CD4-positive, alpha-beta T cell treated with Interferon gamma for 1 hour (primary cell): ENCODE measurements around the gene KRTAP9-9.
"Not testable (repeated sequence)": the region's sequence is repeated elsewhere in the genome, so short reads cannot be mapped to it uniquely, and the experiment has no call there.

Experiments used
- DNase-seq: peaks from one replicate; pipeline ENCODE4 v3.0.0-alpha.2; 2020

The KRTAP9-9 gene

DNA sequence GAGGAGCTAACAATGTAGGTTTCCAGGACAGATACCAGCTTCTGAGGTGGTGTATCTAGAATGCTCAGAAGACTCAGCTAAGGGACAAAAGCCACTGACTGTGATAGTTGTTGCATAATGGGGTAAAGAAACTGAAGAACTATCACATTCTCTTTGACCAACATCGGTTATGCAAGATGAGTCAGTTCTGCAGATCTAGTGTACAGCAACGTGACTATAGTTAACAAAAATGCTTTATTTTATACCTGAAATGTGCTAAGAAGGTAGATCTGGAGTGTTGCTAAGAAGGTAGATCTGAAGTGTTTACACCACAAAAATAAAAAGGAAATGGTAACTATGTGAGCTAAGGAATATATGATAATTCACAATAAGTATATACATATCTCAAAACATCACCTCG lies 12.5 kb downstream of the KRTAP9-9 start:
- DNase-seq: no peak

DNA sequence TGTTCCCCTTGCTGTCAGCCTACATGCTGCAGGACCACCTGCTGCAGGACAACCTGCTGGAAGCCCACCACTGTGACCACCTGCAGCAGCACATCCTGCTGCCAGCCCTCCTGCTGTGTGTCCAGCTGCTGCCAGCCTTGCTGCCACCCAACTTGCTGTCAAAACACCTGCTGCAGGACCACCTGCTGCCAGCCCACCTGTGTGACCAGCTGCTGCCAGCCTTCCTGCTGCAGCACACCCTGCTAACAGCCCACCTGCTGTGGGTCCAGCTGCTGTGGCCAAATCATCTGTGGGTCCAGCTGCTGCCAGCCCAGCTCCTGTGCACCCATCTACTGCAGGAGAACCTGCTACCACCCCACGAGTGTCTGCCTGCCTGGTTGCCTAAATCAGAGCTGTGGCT lies 16.1 kb downstream of the KRTAP9-9 start:
- DNase-seq: not testable (repeated sequence)

DNA sequence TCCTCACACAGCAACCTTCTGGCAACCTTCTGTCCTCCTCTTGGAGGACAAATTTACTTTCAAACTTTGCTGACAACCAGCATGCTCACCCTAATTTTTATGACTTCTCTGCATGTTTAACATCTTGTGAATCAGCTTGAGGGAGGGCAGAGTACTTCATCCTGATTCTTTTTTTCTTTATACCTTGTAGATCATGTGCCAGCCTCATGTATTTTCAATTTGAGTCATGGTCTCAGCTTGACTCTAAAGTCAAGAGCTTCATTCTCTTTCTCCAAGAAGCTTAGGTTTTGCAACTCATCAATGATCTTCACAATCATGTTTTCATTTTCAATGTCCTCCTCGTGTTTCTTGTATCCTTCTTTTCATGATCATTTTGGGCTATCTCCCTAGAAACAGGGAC lies 16.7 kb downstream of the KRTAP9-9 start:
- no peak for DNase-seq

DNA sequence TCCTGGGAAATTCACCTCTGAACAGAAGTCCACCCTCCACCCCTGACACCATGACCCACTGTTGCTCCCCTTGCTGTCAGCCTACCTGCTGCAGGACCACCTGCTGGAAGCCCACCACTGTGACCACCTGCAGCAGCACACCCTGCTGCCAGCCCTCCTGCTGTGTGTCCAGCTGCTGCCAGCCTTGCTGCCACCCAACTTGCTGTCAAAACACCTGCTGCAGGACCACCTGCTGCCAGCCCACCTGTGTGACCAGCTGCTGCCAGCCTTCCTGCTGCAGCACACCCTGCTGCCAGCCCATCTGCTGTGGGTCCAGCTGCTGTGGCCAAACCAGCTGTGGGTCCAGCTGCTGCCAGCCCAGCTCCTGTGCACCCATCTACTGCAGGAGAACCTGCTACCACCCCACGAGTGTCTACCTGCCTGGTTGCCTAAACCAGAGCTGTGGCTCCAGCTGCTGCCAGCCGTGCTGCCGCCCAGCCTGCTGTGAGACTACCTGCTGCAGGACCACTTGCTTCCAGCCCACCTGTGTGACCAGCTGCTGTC lies 20.5 kb downstream of the KRTAP9-9 start, which contains the start of gene KRTAP9-7:
Gene KRTAP9-7 (plus strand): TSS at position 51 of the 543 bp plus-strand sequence. CDS start 0 bp downstream, at position 51.
- not testable (repeated sequence) for DNase-seq

DNA sequence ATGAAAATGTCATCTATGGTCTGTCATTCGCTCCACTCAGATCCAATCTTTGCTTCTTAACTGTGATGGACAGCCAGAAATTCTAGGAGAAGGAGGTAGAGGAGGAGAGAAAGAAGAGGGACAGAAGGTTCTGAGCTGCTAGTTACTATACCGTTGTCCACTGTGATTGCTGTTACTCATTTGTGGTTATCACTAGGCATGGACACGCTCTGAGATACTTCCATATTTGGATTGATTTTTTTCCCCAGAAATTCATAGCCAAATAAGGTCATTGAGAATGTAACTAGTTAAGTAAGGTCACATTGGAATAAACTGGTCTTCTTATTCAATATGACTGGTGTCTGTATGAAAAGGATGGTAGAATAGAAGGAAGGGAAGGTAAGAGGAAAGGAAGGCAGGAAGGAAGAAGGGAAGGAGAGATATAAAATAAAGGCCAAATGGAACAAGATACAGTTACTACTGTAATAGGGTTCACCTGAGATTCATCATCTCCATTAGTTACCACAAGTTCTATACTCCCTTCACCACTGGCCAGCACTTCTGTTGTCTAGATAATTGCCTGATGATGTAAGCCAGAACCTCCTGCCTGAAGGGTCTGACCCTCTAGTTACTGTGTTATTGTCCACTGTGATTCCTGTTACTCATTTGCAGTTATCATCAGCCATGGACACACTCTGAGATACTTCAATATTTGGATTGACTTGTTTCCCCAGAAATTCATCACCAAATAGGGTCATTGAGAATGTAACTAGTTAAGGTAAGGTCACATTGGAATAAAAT lies 23.2 kb downstream of the KRTAP9-9 start:
- no peak for DNase-seq

DNA sequence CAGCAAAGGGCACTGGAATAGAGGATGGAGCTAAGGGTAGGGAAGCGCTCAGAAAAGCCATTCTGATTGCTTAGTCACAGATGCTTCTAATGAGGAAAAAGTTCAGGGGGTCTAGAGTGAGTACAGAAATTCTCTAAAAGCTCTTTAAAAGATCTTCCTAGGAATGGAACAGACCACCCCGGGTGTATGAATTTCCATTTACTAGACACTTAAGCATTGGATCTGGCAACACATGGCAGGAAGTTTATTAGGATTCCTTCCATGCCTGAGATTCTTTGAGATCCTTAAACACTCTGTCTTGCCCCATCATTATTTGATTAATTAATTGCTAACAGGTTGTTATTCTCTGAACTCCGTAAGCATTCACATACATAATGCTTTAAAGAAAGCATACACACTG lies 28.9 kb downstream of the KRTAP9-9 start:
- no peak for DNase-seq

DNA sequence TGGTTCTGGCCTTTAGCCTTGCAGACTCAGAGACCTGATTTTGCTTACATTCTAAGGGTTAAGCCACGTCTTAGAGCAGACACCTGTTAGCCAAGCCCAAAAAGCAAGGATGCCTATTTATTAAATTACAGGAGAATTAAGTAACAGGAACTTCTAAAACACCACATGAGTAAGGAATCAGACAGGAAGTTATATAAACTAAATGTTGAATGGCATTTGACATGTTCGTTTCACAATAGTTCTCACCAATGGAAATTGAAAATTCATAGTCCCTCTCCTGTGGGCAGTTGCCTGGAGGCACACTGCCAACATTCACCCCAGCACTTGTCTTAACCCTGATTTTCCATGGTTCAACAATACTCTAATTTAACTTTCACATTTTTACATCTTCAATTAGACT lies 29.4 kb downstream of the KRTAP9-9 start:
- no peak for DNase-seq

DNA sequence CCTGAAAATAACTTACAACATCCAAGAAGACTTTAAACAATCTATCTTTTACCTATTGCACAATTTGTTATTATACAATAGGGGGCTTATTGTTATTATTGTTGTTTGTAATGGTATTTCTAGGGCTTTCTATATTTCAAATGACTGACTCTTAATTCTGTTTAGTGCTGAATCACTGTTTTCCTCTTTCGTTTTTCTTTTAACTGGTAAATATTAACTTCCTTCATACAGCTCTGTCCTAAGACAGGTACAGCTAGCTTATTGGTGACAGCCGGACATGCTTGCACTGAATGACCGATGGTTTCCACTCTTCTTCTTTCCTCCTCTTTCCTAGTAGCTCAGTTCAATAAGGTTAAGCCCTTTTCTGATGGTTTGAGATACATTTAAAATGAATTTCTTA lies 31.9 kb downstream of the KRTAP9-9 start:
- no peak for DNase-seq

DNA sequence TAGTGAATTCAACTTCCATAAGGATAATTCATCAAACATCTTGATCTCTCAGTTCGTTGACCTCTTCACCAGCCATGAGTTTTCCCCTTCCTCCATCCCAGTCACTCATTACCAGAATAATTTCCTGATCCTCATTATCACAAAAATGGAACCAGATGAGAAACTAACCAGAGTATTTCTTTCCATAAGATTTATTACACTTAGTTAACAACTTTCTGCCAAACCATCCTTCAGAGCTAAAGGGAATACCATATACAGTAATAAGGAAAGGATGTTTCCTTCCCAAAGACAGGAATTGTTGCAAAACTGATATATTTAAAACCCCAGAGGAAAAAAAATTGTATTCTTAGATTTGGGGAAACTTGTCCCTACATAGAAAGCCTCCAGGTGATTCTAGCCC lies 38.8 kb downstream of the KRTAP9-9 start:
- DNase-seq: no peak

DNA sequence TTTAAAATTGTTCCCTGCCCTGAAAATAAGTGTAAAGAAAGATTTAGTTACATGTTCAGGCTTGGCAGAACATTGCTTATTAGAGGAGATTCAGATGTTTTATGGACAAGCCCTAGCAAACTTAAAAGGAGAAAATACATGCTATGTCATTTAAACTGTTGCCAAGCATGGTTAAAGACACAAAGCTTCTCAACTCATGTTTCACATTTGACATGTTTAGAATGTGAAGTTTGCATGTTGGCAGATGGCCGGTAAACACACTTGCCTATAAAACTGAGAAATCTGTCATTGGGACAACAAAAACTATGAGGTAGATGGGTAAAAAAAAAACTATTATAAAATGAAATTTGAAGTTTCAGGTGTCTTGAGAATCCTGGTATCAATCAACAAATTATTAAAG lies 41.7 kb downstream of the KRTAP9-9 start:
- no peak for DNase-seq

DNA sequence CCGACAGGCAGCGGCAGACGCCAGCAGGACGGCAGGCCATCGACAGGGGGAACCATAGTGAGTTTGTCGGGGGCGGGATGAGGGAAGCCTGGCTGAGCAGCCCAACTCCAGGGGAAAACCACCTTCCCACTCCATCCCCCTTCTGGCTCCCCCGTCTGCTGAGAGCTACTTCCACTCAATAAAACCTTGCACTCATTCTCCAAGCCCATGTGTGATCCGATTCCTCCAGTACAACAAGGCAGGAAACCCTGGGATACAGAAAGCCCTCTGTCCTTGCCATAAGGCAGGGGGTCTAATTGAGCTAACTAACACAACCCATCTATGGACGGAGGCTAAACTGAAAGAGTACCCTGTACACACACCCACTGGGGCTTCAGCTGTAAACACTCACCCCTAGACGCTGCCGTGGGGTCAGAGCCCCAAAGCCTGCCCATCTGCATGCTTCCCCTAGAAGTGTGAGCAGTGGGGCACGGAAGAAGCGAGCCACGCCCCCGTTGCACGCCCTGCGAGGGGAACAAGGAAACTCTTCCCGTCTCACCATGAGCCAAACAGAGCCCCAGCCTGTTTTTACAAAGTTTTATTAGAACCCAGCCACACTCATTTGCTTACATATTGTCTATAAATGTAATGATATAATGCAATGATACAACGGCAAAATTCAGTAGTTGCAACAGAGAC lies 43.4 kb downstream of the KRTAP9-9 start:
- DNase-seq: no peak

DNA sequence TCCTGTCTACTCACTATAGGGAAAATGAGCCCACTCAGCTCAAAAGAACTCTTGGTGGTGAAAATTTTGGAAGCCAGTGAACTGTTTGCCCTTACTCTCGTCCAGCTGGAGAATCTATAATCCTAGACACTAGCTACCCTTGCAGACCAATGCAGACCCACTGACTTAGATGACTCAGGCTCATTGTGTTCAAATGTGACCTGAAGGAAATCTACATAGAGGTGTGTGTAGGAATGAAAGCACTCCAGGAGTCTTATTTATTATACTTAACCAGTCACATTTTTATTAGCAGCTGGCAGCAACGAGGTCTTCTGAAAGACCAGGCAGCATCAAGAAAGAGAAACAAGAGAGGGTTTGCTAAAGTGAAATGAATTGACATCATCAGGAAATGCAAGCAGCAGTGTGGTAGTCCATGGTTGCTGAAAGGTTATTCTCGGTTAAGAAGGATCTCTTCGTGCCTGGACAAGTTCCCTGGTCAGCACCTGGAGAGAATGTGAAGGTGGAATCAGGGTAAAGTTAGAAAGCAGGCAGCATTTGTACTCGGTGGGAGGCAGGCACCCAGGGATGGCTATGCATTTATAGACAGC lies 46.1 kb downstream of the KRTAP9-9 start:
- DNase-seq: no peak

DNA sequence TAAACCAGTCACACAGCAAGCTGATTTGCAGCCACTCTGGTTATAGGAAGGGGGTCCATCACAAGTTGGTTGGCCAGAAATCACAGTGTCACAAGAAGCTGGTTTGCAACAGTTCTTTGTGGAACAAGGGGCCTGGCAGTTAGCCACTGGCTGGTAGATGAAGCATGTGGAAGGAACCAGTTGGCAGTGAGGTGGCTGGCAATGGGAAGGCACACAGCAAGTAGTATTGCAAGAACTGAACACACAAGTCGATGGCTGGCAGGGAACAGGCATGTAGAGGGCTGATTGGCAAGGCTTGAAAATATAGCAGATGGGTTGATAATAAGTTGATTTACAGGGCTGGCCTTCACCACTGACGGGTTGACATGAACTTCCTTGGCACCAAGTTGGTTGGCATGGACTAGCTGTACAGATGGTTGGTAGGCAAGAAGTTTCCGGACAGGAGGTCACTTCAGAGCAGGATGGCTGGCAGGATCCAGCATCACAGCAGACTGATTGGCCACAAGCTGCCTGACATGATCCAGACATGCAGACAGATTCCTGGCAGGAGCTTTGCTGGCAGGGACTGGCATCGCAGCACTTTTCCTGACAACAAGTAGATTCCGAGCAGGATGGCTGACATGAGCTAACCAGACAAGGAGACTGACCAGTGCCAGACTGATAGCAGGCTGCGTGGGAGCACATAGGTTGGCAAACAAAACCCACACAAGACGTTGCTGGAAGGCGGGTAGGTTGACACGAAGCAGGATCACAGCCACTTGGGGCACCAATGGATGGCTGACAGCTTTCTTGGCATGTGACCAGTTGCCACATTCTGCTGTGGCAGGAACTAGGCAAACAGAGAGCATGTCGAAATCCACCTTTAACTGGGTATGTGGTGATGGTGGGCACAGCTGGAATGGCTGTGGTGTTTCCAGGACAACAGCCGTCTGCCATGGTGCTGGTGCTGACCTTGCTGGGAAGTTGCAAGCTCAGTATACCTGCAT lies 47.0 kb downstream of the KRTAP9-9 start, which contains the start of gene KRTAP29-1:
Gene KRTAP29-1 (minus strand): TSS at position 936 of the 986 bp plus-strand sequence. CDS start 0 bp downstream, at position 936.
- no peak for DNase-seq

DNA sequence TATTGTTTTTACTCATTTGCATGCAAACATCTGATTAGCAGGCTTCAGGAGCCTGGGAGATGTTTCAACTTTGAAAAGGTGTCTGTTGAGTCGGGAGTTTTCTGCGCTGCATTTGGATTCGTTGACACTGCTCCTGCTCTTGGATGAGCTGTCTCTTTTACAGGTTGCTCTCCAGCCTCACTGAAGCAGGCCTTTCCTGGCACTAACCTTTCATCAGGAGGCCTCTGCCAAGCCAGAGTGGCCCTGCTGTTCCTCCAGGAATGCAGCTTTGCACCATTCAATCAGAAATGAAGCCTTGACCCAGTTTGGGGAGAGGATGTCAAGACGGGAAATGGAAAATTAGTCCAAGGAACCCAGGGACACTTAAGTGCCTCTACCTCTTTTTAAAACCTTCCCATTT lies 47.8 kb downstream of the KRTAP9-9 start:
- no peak for DNase-seq

DNA sequence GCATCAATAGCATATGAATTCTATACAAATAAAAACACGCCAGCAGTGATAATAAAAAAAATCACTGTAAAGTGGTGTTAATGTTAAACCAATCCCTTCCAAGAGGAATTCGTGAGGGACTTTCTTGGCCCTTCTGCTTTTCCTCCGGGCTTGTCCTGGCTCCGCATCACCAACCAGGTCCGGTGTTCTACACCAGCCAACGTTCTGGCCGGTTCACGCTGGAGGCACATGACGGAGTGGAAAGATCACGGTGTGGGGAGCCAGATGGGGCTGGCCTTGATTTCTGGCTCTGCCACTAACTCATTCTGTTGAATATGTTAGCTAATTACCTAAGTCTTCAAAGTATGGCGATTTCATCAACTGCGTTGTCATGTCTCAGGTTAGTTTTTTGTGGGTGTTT lies 48.9 kb downstream of the KRTAP9-9 start:
- no peak for DNase-seq
